Hematopoietic multipotent progenitor cell treated with erythropoietin and hydrocortisone succinate and interleukin-3 and kit ligand, for 4 days (in vitro differentiated cells): ENCODE data around the gene HRNR.

Experiments
- DNase-seq: peaks from one replicate; pipeline ENCODE4 v3.0.0-alpha.2; 2015

Gene HRNR

GRCh38 chr1:152188673-152189591 is 35.1 kb downstream of the HRNR start:
- DNase-seq: peak; percentile 87

- no peak for DNase-seq
Observed at GRCh38 chr1:152186556-152187285, 37.3 kb downstream of the HRNR start.

- peak; percentile 81 for DNase-seq
Observed at GRCh38 chr1:152185544-152186391, 38.2 kb downstream of the HRNR start.

- DNase-seq: no peak
Observed at GRCh38 chr1:152182944-152183361, 41.0 kb downstream of the HRNR start.

GRCh38 chr1:152182431-152182830 is 41.6 kb downstream of the HRNR start:
- peak; percentile 56 for DNase-seq

- no peak for DNase-seq
Observed at GRCh38 chr1:152179566-152179965, 44.4 kb downstream of the HRNR start.

- no peak for DNase-seq
Observed at GRCh38 chr1:152170287-152170905, 53.6 kb downstream of the HRNR start.

- no peak for DNase-seq
Observed at GRCh38 chr1:152169366-152170025, 54.5 kb downstream of the HRNR start.

GRCh38 chr1:152168535-152168868 is 55.5 kb downstream of the HRNR start:
- peak; percentile 13 for DNase-seq

GRCh38 chr1:152167835-152168534 is 56.0 kb downstream of the HRNR start:
- DNase-seq: peak; percentile 89

- DNase-seq: no peak
Observed at GRCh38 chr1:152166966-152167365, 57.0 kb downstream of the HRNR start.

- peak; percentile 57 for DNase-seq
Observed at GRCh38 chr1:152165286-152166077, 58.5 kb downstream of the HRNR start.

GRCh38 chr1:152164517-152165136 is 59.4 kb downstream of the HRNR start:
- peak; percentile 22 for DNase-seq

GRCh38 chr1:152162792-152163463 is 61.1 kb downstream of the HRNR start:
- no peak for DNase-seq
